ENCODE results near the gene VSIG10. TPM values are rescaled to one million over a fixed set of nuclear protein-coding genes. Genes with fewer than 3 reads are reported as not detected.

Gene VSIG10
- total and polyA plus RNA-seq, 2 of the 13 experiments (the other 11 are each of a cell fraction or from before 2014, with no cell fraction given): 25.6 to 42.5 TPM

Small RNA genes lying within 50 kb of the gene (small RNA-seq; reads per million reads assigned to genes)
- 0 reads per million in 3 experiments for gene AC131159.1 (ENCODE audit: insufficient read depth in 2 of 3, insufficient read length in 3 of 3, low read depth in 2 of 3, low replicate concordance in 1 of 3)

Other genes starting within 250 kb of the VSIG10 start
- 0.01 and 0.02 TPM in 2 replicates for gene KSR2, start 135.0 kb downstream of the VSIG10 start, total RNA-seq (2016; rRNA removed; fragmentation: Illumina TruSeq; extraction: Trizol)
- gene KSR2, start 135.0 kb downstream of the VSIG10 start, polyA plus RNA-seq (2011; rRNA removed): not detected in 2 replicates
- gene RFC5, start 87.3 kb downstream of the VSIG10 start, total RNA-seq (2016; rRNA removed; fragmentation: Illumina TruSeq; extraction: Trizol): 51.4 and 66.2 TPM in 2 replicates
- gene RFC5, start 87.3 kb downstream of the VSIG10 start, polyA plus RNA-seq (2011; rRNA removed): 12.1 and 16.8 TPM in 2 replicates
- gene WSB2, start 42.8 kb downstream of the VSIG10 start, total RNA-seq (2016; rRNA removed; fragmentation: Illumina TruSeq; extraction: Trizol): 31.0 and 39.5 TPM in 2 replicates
- 76.5 and 82.8 TPM in 2 replicates for gene WSB2, start 42.8 kb downstream of the VSIG10 start, polyA plus RNA-seq (2011; rRNA removed)
- 1,505 and 1,984 TPM in 2 replicates for gene PEBP1, start 32.1 kb upstream of the VSIG10 start, total RNA-seq (2016; rRNA removed; fragmentation: Illumina TruSeq; extraction: Trizol)
- gene PEBP1, start 32.1 kb upstream of the VSIG10 start, polyA plus RNA-seq (2011; rRNA removed): 437 and 538 TPM in 2 replicates